ENCODE results near the gene MEGF11.

DNA sequence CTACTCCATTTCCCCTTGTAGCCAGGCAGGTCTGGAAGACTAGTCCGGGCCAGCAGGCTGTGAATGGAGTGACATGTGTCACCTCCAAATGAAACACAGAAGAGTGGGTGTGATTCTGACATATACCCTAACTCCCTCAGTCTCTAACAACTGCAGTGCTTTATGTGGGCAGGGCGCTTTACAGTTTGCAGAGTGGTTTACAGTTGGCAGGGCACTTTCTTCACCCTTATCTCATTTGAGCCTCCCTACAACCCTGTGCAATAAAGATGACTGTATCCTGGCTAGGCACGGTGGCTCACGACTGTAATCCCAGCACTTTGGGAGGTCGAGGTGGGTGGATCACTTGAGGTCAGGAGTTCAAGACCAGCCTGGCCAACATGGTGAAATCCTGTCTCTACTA, 208.0 kb downstream of the MEGF11 start:
- no peak for TF ChIP-seq CTCF (IDR thresholded peaks at IDR 0.05)
- no peak for TF ChIP-seq POLR2A (IDR thresholded peaks at IDR 0.05; ENCODE audit: low read length)
- no peak for TF ChIP-seq ELK1 (IDR thresholded peaks at IDR 0.05; ENCODE audit: low read depth, low read length)
- no peak for TF ChIP-seq HOXB5 (CRISPR knock-in tag; IDR thresholded peaks at IDR 0.05)
- TF ChIP-seq RCOR1 (IDR thresholded peaks at IDR 0.05; ENCODE audit: low read depth, low read length), result no peak
- no peak for TF ChIP-seq RFX5 (IDR thresholded peaks at IDR 0.05)
- no peak for TF ChIP-seq PHF8 (IDR thresholded peaks at IDR 0.05; ENCODE audit: borderline replicate concordance, low read depth)
- TF ChIP-seq POLR2AphosphoS2 (conservative IDR thresholded peaks at IDR 0.05; ENCODE audit: low read length), result no peak
- TF ChIP-seq MYC (IDR thresholded peaks at IDR 0.05; ENCODE audit: borderline replicate concordance, low read length), result no peak
- TF ChIP-seq SREBF2 (IDR thresholded peaks at IDR 0.05), result no peak
